Nephron (organoid): ENCODE data around the gene SEMA4B.
A peak's percentile ranks its signal among the peaks of the same experiment; 100 is the strongest.

Experiments used
- H3K27ac Mint-ChIP-seq, 3 experiments: 2 replicates each; pipeline ENCODE4 v1.8.0; 2020; ENCODE audit warnings: mixed read lengths in 3 of 3, mild to moderate bottlenecking in 2 of 3, moderate library complexity in 1 of 3
- H3K27me3 Mint-ChIP-seq: 2 replicates; pipeline ENCODE4 v1.8.0; 2021; ENCODE audit warnings: low read depth, mild to moderate bottlenecking, moderate library complexity, mixed read lengths
- H3K36me3 Mint-ChIP-seq: 2 replicates; pipeline ENCODE4 v1.8.0; 2020; ENCODE audit warnings: low read depth, mixed read lengths
- H3K4me1 Mint-ChIP-seq: 2 replicates; pipeline ENCODE4 v1.8.0; 2020; ENCODE audit warnings: mixed read lengths
- H3K4me3 Mint-ChIP-seq, 3 experiments: 2 replicates each; pipeline ENCODE4 v1.8.0; 2020; ENCODE audit warnings: mild to moderate bottlenecking in 3 of 3, mixed read lengths in 3 of 3, moderate library complexity in 2 of 3
- H3K9me3 Mint-ChIP-seq: 2 replicates; pipeline ENCODE4 v1.8.0; 2020; ENCODE audit warnings: mixed read lengths
- TF ChIP-seq, protein P1 (sequence below), 3 experiments: fragments of 200-600 bp; sonication (generic); IDR thresholded peaks; one replicate each; pipeline ENCODE4 v1.5.0; 2021; ENCODE audit warnings: antibody characterized with exemption in 3 of 3; ENCODE audit not compliant: unreplicated experiment in 3 of 3

The SEMA4B gene

DNA sequence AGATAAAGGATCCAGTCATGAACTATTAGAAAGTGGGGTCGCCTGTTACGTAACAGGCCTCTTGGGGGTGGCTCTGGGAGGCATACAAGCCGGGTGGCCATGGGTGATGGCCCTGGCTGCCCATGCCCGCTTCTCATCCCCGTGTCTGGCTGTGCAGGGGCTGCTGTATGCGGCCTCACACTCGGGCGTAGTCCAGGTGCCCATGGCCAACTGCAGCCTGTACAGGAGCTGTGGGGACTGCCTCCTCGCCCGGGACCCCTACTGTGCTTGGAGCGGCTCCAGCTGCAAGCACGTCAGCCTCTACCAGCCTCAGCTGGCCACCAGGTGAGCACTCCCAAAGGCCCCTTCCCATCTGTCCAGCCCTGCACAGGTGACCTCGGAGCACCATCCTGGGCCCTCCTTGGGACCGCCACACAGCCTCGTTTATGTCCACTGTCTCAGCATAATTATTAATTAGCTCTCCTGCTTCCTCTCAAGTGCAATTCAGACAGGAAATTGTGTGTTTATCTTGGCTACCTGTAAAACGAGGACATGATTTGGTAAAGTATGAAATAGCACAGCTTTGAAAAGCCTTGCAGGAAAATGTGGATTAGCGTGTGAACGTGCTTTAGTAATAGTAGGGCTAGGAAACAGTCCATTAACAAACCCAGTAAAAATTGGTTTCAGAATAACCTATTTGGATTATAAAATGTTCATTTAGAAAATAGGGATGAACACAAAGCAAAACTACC lies 24.5 kb downstream of the SEMA4B start:
- Mint-ChIP-seq H3K4me3 (no peak overlapping the region), H3K27me3 (no peaks in the 10 kb centered on the region), H3K36me3 (peaks cover 34% of the 10 kb centered on the region), H3K27ac (no peak overlapping the region), H3K4me1 (peaks cover 5% of the 10 kb centered on the region), H3K9me3 (no peaks in the 10 kb centered on the region)
- TF ChIP-seq, protein P1, sequence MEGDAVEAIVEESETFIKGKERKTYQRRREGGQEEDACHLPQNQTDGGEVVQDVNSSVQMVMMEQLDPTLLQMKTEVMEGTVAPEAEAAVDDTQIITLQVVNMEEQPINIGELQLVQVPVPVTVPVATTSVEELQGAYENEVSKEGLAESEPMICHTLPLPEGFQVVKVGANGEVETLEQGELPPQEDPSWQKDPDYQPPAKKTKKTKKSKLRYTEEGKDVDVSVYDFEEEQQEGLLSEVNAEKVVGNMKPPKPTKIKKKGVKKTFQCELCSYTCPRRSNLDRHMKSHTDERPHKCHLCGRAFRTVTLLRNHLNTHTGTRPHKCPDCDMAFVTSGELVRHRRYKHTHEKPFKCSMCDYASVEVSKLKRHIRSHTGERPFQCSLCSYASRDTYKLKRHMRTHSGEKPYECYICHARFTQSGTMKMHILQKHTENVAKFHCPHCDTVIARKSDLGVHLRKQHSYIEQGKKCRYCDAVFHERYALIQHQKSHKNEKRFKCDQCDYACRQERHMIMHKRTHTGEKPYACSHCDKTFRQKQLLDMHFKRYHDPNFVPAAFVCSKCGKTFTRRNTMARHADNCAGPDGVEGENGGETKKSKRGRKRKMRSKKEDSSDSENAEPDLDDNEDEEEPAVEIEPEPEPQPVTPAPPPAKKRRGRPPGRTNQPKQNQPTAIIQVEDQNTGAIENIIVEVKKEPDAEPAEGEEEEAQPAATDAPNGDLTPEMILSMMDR (IDR thresholded peaks at IDR 0.05; ENCODE audit: unreplicated experiment in 3 of 3) = no peak

DNA sequence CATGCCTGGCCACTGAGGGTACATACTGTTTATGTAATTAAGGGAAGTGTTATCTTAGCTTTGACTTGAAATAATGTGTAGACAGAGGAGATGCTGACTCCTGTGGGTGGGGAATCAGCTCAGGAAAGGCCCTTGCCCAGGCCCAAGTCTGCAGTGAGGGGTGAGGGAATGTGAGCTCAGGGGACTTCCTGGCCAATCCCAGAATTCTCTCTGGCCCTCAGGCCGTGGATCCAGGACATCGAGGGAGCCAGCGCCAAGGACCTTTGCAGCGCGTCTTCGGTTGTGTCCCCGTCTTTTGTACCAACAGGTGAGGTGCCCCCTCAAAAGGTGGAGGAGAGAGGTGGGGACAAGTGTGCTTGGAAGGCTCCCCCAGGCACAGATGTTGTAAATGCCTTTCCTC lies 26.2 kb downstream of the SEMA4B start:
- H3K27me3 Mint-ChIP-seq = no peaks in the 10 kb centered on the region
- H3K9me3 Mint-ChIP-seq = no peaks in the 10 kb centered on the region
- H3K4me1 Mint-ChIP-seq = peaks cover 5% of the 10 kb centered on the region
- peaks cover 31% of the 10 kb centered on the region for H3K36me3 Mint-ChIP-seq
- TF ChIP-seq, protein P1 (IDR thresholded peaks at IDR 0.05; ENCODE audit: unreplicated experiment in 3 of 3) = no peak
- H3K4me3 Mint-ChIP-seq = no peak overlapping the region
- no peak overlapping the region for H3K27ac Mint-ChIP-seq

DNA sequence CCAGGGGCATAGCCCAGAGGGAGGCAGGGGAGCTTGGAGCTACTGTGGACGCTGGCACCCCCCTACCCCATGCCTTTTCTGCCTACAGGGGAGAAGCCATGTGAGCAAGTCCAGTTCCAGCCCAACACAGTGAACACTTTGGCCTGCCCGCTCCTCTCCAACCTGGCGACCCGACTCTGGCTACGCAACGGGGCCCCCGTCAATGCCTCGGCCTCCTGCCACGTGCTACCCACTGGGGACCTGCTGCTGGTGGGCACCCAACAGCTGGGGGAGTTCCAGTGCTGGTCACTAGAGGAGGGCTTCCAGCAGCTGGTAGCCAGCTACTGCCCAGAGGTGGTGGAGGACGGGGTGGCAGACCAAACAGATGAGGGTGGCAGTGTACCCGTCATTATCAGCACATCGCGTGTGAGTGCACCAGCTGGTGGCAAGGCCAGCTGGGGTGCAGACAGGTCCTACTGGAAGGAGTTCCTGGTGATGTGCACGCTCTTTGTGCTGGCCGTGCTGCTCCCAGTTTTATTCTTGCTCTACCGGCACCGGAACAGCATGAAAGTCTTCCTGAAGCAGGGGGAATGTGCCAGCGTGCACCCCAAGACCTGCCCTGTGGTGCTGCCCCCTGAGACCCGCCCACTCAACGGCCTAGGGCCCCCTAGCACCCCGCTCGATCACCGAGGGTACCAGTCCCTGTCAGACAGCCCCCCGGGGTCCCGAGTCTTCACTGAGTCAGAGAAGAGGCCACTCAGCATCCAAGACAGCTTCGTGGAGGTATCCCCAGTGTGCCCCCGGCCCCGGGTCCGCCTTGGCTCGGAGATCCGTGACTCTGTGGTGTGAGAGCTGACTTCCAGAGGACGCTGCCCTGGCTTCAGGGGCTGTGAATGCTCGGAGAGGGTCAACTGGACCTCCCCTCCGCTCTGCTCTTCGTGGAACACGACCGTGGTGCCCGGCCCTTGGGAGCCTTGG lies 27.0 kb downstream of the SEMA4B start:
- Mint-ChIP-seq H3K27me3 (no peaks in the 10 kb centered on the region), H3K4me1 (peaks cover 9% of the 10 kb centered on the region), H3K27ac (no peak overlapping the region)

DNA sequence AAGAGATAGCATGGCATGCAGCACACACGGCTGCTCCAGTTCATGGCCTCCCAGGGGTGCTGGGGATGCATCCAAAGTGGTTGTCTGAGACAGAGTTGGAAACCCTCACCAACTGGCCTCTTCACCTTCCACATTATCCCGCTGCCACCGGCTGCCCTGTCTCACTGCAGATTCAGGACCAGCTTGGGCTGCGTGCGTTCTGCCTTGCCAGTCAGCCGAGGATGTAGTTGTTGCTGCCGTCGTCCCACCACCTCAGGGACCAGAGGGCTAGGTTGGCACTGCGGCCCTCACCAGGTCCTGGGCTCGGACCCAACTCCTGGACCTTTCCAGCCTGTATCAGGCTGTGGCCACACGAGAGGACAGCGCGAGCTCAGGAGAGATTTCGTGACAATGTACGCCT lies 27.8 kb downstream of the SEMA4B start:
- no peak overlapping the region for H3K4me3 Mint-ChIP-seq
- H3K4me1 Mint-ChIP-seq = peaks cover 10% of the 10 kb centered on the region
- no peaks in the 10 kb centered on the region for H3K9me3 Mint-ChIP-seq
- H3K27me3 Mint-ChIP-seq = no peaks in the 10 kb centered on the region
- peaks cover 26% of the 10 kb centered on the region for H3K36me3 Mint-ChIP-seq
- no peak overlapping the region for H3K27ac Mint-ChIP-seq
- TF ChIP-seq, protein P1 (IDR thresholded peaks at IDR 0.05; ENCODE audit: unreplicated experiment in 3 of 3) = no peak

More for the DNA sequence above, 27.0 kb downstream of the SEMA4B start:
- peaks cover 31% of the 10 kb centered on the region for H3K36me3 Mint-ChIP-seq
- H3K4me3 Mint-ChIP-seq = no peak overlapping the region
- TF ChIP-seq, protein P1 (IDR thresholded peaks at IDR 0.05; ENCODE audit: unreplicated experiment in 3 of 3) = no peak
- H3K9me3 Mint-ChIP-seq = no peaks in the 10 kb centered on the region

DNA sequence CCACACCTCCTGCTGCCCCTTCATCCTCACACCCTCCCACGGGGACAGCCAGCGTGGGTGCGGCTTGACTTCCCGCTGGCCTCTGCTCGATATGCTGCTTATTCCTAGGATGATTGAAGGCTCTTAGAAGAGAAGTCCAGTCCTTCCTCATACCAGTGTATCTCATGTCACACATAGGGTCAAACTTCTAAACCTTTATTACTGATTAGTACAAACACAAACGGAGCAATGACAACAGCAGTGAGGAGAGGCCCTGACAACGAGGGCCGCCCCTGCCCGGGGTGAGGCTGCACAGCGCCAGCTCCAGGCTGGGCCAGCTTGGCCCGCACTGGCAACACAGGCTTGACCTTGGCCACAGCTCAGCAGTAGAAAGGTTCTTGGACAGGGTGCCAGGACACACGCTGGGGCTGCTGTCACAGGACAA lies 29.0 kb downstream of the SEMA4B start:
- Mint-ChIP-seq H3K4me1 (peaks cover 17% of the 10 kb centered on the region), H3K36me3 (peaks cover 19% of the 10 kb centered on the region), H3K27ac (no peak overlapping the region), H3K4me3 (peak overlapping the region; percentile 1 to 40 (median 20)), H3K9me3 (no peaks in the 10 kb centered on the region), H3K27me3 (no peaks in the 10 kb centered on the region)
- TF ChIP-seq, protein P1 (IDR thresholded peaks at IDR 0.05; ENCODE audit: unreplicated experiment in 3 of 3) = no peak
